GM19193 (cell line): Measurements from ENCODE around the gene HDLBP.

ENCODE experiments used
- POLR2A ChIP-seq: IDR thresholded peaks from 4 replicates; pipeline ENCODE4 v1.6.1; 2011; ENCODE audit not compliant: insufficient read depth, insufficient read length; ENCODE audit errors: extremely low read depth

Gene HDLBP

DNA sequence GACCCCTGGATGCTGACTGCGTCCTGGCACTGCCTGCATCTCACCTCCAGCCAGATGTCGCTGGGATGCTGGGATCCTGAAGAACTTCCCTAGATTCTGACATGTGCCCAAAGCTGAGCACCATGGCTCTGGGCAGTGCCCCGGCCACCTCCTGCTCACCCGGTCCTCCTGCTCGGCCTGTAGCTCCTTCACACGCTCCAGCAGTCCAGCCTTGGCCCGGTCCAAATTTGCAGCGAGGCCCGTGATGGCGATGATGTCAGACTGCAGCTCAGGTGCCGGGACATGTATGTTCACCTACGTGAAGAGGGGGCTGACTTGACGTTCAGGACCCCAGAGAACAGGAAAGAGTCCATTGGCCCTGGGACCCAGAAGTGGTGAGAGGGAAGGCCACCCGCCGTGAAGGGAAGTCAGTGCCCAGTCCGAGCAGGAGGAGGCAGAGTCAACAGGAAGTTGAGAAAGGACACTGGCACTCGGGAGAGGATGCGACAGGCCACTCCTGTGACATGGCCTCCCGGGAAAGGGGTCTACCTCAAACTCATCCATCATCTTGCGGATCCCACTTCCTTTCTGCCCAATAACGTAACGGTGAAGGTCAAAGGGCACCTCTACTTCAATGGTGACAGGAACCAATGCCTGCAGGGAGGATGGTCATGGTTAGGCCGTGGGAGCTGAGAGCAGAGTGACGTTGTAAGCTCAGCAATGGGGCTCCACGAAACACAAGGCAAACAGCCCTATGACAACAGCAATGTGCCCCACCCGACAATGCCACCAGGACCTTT lies 80.3 kb downstream of the HDLBP start:
- no peak for TF ChIP-seq POLR2A

DNA sequence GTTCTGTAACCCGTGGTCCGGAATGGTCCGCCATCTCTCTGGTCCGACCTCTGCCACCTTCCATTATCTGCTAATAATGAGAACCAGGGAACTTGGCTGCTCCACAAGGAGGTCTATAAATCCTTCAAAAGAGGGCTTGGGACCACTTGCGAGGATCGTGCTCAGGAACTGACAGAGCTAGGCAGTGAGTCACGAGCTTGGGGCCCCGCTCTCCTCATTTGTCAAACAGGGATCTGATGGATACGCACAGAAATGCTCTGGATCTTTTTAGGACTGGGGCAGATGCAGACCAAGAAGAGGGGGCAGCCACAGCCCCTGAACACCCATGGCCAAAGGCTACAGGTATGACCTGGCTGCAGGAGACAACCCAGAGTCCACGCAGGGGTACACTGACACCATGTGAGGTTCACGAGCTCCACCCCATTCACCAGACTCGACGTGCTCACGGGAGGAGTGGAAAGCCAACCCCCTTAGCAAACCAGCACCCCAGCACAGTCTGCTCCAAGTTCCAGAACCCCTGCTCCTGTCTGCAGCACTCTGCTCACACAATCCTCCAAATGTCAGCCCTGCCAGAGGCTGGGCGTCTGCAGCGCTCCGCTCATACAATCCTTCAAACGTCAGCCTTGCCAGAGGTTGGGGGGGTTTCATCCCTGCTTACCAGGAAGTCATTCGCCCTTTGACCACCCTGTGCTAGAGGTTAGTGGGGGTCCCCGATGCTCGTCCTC lies 81.2 kb downstream of the HDLBP start:
- no peak for TF ChIP-seq POLR2A

DNA sequence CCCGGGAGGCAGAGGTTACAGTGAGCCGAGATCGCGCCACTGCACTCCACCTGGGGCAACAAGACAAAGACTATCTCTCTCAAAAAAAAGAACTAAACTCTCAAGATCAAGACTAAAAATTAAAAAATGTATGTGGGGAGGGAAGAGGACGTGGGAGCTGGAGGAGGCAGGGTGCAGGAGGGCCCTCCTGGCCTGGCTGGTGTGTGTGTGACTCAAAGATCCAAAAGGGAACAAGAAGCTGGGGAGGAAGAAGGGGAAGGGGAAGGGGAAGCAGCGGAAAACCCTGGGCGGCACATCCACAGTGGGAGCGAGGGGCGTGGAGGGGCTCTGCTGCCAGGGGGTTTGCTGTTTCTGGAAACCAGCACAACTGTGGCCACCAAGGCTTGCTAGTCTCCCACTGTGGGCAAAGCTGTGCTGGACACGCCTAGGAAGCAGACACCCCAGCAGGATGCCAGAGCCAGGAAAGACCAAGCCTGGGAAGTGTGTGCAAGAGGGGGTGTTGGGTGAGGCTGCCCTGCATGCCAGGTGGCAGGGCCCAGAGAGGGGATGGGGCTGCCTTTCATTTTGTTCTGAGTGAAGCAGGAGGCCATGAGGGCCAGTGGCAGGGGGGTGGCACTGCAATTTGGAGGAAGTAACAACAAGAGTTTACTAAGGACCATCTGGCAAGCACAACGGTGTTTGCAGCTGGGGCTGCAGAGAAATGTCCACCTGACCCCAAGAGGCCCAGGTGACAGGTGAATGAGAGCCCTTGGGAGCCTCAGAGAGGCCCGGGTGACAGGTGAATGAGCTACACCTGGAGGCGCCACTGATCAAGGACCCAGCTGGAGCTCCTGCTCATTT lies 82.5 kb downstream of the HDLBP start:
- TF ChIP-seq POLR2A = no peak

DNA sequence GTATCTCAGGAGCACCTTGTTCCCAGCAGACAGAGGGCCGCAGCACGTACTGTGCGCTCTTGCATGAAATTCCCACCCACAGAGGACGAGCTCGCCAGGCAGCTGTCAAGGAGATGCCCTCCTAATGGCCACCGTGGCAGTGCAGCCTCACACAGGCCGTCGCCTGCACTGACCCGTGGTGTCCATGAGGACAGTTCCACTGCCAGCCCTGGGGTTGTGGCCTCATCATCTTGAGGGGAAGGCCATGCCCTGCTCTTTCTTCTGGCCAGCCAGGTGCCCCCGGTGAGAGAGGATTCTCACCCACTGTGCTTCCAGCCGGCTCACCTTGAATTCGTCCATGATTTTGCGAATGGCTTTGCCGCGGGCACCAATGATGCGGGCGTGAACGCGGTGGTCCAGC lies 85.0 kb downstream of the HDLBP start:
- no peak for TF ChIP-seq POLR2A

DNA sequence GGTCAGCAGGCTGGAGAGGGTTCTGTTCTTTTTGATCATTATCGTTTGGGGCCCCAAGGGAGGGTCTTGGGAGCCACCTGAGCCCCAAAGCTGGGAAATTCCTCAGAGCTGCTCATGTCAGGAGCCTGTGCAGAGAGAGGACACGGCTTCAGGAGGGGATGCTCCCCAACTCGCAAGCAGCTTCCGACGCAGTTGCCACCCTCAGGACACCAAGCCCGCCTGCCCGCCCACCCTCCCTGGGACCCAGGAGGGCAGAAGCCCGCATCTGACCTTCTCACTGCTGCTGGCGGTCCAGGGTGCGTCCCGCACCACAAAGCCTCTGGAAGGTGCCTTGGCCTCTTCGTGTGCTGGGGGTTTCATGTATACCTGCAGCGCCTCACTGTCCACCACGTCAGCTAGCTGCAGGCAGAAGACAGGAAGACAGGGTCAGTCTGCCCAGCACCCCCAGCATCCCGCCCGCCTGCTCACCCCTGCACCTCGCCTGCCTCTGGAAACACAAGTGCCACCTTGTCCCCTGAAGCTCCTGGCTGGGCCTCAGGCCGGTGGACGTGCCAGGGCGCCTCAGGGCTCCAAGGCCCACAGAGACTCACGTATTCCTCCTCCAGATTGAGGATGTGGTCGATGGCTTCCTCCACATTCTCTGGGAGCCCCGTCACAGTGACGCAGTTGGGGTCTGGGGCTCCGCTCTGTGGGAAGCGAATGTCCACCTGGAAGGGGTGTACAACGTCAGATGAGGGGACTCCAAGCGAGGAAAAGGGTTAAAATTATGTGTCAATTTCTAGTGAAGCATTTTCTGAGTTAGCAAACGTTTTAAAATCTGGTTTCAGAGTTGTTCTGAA lies 85.7 kb downstream of the HDLBP start:
- no peak for TF ChIP-seq POLR2A

DNA sequence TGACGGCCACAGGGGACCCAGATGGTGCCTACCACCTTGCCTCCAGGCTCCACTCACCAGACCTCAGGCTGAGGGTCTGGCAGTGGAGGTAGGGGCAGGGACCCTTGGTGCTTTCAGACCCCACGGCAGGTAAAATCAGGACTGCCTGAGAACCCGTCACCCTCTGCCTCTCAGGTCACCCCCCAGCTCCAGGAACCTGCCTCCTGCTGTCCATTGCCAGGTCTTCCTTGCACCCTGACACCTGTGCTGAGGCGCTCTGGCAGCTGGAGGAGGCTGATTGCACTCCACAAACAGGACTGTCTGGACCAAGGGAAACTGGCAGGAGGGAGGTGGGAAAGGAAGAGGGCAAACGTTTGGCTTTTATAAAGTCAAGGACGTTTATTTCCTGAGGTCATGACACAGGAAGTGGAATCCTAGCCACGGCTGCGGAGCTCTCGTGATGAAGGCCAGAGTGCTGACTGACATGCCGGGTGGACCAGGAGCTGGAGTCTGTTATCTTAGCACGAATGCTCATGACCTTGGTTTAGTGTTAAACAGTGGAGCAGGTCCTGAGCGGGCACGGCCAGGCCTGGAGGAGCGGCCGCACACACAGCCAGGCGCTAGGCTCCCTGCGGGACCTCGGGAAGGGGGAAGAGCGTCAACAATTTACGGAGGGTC lies 86.5 kb downstream of the HDLBP start:
- no peak for TF ChIP-seq POLR2A

DNA sequence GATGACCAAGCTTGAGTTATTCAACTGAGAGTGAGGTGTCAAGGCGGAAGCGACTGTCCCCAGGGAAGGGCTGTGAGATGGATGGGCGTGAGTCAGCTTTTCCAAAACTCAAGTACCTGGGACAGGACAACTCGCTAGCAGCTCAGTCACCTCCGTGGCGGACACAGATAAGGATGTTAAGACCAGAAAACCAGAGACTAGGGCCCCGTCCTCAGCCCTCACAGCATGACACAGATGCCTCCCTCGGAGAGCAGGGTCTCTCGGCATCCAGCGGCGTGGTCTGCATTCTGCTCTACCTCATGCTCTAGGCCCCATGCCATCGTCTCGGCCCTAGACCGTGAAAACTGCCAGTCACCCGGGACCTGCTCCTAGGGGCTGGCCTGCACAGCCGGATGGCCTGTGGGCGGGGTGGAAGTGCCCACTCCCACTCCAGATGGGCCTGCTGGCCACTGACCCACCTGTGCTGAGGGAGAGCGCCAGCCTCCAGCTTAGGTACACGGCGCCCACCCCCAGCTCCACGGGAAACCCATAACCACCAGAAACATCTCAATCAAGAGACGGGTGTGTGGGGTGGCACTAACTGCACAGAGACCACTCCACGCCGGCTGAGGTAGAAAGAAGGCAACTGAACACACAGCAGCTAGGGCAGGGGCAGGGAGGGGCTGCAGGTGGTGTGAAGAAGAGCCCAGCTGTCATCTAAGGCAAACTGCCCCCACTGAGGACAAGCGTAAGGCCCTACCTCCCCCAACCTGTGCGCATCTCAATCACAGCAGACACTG lies 87.2 kb downstream of the HDLBP start:
- no peak for TF ChIP-seq POLR2A

DNA sequence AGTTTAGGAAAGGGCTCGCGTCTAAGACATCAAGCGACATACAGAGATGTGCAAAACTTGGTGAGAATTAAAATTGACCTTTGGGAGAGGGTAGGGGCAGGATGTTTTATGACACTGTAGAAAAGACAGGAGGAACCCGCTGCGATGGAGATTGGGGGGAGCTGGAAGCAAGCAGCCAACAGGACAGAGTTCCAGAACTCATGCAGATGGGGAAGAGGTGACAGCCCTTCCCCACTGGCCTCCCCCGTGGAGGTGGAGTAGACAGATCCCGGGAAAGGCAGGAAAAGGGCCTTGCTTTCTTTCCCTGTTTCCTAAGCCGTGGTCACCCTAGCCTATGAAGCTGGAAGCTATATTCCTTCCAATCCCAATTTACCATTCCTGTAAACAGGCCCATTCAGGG lies 87.9 kb downstream of the HDLBP start:
- no peak for TF ChIP-seq POLR2A

DNA sequence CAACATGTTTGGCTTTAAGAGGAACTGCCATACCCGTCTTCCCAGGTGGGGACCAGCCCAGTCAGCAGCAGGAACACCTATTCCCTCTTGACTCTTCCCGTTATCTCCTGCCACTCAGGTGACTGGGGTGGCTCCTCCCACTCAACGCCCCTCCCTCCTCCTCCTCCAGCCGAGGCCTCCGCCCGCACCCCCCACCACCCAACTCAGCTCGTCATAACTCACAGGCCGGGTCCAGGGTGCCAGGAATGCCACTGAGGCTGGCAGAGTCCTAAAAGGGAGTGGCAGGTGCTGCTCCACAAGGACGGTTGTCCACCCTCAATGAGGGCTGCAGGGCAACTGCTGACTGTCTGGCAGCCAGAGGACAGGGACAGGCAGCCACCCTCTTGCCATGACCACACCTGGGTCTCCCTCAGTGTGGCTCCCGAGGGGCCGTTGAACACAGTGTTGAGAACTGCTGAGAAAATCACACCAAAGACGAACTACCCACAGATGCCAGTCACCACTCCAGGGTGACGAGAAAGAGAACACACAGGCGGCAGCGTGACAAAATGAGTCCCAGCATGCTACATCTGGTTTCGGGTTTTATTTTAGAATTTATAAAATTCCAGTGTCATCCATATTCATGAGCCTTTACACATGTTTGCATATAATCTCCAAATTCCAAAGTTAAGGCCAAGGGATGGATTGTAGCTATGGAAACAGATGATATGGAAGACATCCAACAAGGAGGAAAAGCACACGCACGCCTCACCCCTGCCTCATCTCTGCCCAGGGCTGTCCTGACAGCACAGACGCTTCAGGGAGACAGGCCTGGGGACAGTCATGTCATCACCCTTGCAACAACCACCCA lies 88.5 kb downstream of the HDLBP start:
- no peak for TF ChIP-seq POLR2A

DNA sequence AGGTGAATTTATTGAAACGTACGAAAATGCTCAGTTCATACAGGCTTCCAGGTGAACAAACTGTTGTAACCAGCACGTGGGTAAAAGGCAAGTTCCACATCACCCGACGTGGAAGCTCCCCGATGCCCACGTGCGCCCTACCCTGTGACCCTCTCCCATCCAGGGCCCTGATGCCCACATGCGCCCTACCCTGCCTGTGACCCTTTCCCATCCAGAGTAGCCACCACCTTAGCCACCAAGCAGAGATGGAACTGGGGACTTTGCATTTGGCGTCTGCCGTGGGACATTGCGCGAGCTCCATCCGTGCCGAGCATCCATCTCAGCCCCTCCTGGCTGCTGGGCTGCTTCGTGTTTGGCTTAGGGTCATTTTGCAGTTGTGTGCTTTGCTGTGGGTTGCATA lies 89.5 kb downstream of the HDLBP start:
- TF ChIP-seq POLR2A = no peak

DNA sequence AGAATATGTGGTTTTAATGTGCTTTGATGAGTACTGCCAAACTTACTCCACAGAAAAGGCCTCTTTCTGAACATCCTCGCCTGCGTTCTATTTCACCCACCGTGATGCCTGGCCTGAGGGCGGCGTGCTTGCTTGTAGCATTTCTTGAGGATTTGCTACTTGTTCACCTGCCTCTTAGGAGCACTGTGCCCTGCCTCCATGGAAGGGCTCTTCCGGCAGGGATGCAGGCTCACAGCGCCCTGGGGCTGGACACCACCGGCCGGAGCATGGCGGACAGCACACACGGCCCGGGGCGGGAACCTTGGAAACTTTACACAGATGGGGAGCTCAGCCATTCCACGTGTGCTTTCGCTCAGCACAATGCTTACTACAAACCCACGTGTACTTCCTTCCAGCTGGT lies 89.9 kb downstream of the HDLBP start:
- TF ChIP-seq POLR2A = no peak

DNA sequence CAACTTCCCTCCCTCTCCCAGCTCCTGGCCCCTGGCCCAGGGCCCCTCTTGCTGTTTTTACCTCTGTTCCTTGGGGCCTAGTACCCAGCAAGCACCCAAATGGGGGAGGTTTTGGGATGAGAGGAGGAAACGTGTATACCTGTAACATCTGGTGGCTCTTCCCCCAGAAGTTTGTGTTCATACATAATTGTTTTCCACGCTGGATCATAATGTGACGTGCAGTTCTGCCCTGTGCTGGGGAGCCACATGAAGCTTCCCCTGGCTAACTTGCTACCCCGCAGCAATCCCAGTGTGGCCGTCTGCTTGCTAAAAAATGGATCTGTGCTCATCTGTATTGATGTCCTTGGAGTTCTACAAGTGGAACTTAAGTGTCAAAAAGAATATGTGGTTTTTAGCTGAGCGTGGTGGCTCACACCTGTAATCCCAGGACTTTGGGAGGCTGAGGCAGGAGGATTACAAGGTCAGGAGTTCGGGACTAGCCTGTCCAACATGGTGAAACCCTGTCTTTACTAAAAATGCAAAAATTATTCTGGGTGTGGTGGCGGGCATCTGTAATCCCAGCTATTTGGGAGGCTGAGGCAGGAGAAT lies 90.5 kb downstream of the HDLBP start:
- TF ChIP-seq POLR2A = no peak
